Activated gamma-delta T cell (primary cell): Measurements from ENCODE around the gene DNAJC18.
"Not testable (repeated sequence)": the region's sequence is repeated elsewhere in the genome, so short reads cannot be mapped to it uniquely, and the experiment has no call there.

Experiments used
- DNase-seq: peaks from one replicate; lab custom pipeline; 2025; lab: John Stamatoyannopoulos, UW

DNAJC18 gene

GRCh38 chr5:139461176-139461575 lies 21.9 kb upstream of the DNAJC18 start:
- DNase-seq, result no peak

- DNase-seq, result no peak
Measured at GRCh38 chr5:139460455-139460854, 21.1 kb upstream of the DNAJC18 start.

GRCh38 chr5:139459451-139459934 lies 20.2 kb upstream of the DNAJC18 start:
- DNase-seq, result no peak

DNA sequence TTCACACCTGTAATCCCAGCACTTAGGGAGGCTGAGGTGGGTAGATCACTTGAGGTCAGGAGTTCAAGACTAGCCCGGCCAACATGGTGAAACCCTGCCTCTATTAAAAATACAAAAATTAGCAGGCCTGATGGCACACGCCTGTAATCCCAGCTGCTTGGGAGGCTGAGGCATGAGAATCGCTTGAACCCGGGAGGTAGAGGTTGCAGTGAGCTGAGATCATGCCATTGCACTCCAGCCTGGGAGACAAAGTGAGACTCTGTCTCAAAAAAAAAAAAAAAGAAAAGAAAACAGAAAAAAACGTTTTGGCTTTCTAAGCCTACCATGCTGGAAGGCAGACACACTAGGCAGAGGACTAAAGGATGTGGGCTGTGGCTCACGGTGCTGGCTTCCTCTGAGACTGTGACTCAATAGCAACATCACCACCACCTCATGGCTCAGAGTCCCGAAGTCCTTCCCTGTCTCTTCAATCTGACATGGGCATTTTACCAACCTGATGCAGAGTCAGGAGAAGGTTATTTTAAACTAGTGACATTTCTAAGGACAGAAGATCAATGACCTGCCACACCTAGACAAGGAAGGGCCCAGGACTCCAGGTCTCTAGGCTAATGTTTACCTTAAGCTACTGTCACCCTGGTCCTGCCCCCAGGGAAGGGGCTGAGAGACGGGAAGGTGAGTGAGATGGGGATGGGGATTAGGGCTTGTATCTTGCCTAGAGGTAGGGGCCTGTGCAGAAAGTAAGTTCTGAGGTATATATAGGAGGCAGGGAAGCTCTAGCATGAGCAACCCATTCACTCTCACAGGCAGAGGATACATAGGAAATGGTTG lies 19.5 kb upstream of the DNAJC18 start:
- DNase-seq, result no peak

DNA sequence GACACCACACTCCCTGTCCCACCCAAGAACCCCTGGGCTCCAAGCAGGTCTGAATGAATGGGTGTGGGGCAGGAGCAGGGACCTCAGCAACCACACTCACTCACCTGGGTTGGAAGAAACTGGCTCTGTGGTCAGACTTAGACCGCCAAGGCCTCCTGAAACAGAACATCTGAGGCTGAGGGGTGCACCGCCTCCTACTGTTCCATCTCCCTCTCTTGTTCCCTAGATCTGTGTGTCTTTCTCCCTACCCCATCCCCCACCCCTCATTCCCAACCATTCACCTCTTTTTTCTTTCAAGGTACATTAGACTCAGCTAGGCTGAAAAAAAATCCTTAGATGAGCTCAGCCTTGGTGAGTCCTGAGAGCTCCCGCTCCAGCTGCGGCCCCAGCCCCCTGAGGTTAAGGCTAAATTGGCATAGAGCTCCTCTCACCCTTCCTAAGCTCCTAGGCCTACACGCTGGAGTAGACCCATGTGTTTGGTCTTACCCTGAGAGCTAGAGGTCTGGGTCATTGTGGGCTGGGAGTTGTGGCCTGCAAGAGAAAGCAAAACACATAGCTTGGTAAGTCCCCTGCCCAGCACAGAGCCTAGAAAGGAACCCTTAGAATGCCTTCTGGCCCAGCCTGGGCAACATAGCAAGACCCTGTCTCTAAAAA lies 18.5 kb upstream of the DNAJC18 start:
- no peak for DNase-seq

GRCh38 chr5:139457241-139457640 lies 17.9 kb upstream of the DNAJC18 start:
- DNase-seq, result no peak

DNA sequence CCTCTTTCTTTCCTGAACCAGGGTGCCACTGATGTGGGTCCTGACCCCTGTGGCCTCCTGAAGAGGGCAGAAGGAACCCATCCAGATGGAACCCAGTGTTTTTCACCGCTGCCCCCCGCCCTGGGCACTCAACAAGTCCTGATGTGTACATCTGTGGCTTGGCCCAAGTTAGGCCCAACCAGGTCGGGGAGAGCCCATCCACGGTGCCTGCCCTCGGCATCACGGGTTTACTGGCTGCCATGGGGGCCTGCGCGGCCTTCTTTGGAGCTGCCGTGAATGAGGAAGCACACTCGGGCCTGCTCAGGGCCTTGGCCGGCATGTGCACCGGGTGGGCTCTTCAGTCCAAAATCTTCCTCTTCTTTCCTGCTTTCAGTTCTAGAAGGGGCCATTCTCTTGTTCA lies 17.5 kb upstream of the DNAJC18 start:
- no peak for DNase-seq

DNA sequence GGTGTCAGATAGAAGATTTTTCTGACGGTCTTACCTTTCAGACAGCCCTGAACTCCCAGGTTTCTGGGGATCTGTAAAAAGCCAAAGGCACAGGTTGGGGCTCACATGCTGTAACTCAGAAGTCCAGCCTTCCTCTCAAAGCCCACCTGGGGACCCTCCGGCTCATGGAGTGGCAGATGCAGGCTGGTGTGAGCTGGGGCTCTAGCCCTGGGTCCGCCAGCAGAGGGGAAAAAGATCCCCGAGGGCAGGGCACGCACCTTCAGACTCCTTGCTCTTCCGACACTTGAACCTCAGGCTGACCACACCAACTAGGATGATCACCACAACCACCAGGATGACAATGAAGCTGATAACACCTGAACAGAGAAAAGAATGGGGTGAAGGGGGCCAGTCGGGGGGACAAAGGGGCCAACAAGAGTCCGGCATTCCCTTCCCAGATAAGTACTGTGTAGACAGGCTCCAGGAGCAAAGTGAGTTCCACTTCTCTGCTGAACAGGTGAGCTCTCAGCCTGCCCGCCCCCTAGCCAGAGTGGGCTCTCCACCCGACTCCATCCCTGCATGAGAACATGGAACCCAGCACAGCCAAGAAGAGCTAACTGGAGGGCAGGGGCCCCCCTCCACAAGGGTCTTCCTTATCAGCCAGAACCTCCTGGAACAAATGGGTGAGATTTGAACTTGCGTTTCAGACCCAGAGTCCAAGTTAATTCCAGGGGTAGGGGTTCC lies 15.4 kb upstream of the DNAJC18 start:
- DNase-seq, result no peak

DNA sequence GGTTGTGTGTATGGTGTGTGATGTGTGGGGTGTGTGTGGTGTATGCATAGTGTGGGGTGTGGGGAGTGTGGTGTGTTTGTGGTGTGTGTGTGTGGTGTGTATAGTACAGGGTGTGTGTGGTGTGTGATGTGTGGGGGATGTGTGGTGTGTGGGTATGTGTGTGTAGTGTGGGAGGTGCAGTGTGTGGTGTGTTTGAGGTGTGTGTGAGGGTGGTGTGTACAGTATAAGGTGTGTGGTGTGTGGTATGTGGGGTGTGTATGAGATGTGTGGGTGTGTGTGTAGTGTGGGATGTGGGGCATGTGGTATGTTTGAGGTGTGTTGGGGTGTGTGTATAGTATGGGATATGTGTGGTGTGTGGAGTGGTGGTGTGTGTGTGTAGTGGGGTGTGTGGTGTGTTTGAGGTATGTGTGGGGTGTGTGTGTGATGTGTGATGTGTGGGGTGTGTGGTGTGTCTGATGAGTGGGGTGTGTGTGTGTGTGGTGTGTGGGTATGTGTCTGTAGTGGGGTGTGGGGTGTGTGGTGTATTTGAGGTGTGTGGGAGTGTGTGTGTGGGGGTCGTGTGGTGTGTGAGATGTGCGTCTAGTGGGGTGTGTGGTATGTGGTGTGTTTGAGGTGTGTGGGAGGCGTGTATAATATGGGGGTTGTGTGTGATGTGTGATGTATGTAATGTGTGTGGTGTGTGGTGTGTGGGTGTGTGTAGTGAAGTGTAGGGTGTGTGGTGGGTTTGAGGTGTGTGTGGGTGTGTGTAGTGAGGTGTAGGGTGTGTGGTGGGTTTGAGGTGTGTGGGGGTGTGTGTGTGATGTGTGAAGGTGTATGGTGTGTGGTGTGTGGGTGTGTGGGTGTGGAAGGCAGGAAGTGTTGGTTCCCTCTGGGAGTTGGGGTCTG lies 14.6 kb upstream of the DNAJC18 start:
- no peak for DNase-seq

- no peak for DNase-seq
Measured at GRCh38 chr5:139451878-139452660, 12.7 kb upstream of the DNAJC18 start.

DNA sequence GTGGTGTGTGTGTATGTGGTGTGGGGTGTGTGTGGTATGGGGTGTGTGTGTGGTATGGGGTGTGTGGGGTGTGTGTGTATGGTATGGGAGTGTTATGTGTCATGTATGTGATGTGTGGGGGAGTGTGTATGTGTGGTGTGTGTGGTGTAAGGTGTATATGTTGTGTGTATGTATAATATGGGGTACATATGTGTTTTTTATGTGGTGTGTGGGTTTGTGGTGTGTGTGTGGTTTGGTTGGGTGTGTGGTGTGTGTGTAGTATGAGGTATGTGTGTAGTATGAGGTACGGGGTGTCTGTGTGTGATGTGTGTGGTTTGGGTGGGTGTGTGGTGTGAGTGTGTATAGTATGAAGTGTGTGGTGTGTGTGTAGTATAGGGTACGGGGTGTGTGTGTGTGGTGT lies 11.9 kb upstream of the DNAJC18 start:
- no peak for DNase-seq

DNA sequence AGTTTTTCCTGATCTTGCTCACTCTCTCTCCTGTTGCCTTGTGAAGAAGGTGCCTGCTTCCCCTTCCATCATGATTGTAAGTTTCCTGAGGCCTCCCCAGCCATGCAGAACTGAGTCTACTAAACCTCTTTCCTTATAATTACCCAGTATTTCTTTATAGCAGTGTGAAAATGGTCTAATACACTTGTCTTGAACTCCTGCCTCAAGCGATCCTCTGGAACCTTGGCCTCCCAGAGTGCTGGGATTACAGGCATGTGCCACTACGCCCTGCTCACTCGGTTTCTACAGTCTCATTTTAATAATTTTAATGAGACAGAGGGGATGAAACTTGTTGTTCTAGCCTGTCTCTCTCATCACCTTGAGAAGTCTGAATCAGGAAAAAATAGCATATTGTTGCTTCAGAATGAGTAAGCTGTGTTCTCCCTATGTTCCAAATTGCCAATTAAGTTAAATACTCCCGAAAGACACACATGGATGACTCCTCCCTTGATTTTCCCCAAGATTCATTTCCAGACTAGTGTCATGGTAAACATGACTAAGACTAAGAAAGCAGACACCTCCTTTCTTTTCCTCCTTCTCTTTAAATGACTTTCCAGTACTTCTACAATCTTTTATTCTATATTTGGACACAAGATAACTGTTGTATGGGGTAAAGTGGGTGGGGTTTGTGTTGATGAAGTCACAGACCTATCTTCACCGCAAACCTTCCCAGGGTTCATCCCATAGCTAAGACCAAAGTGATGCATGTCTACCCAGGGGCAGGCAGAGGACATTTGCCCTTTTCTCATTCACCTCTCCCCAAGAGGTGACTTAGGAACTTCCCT lies 7.8 kb upstream of the DNAJC18 start:
- DNase-seq, result no peak

- DNase-seq, result no peak
Measured at GRCh38 chr5:139445325-139446170, 6.2 kb upstream of the DNAJC18 start.

- DNase-seq, result no peak
Measured at GRCh38 chr5:139443831-139444453, 4.6 kb upstream of the DNAJC18 start.

DNA sequence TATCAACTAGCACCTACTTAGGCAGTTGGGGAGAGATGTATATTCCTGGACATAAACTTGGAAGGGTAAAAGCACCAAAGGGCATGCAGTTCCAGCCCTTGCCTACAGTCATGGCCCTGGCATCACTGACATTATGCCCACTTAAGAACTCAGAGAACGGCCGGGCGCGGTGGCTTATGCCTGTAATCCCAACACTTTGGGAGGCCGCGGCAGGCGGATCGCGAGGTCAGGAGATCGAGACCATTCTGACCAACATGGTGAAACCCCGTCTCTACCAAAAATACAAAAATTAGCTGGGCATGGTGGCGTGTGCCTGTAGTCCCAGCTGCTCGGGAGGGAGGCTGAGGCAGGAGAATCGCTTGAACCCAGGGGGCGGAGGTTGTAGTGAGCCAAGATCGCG lies 1.1 kb upstream of the DNAJC18 start:
- not testable (repeated sequence) for DNase-seq

GRCh38 chr5:139438707-139439012 lies 665 bp downstream of the DNAJC18 start:
- no peak for DNase-seq

- no peak for DNase-seq
Measured at GRCh38 chr5:139435676-139436075, 3.6 kb downstream of the DNAJC18 start.

GRCh38 chr5:139431706-139432105 lies 7.6 kb downstream of the DNAJC18 start:
- no peak for DNase-seq

DNA sequence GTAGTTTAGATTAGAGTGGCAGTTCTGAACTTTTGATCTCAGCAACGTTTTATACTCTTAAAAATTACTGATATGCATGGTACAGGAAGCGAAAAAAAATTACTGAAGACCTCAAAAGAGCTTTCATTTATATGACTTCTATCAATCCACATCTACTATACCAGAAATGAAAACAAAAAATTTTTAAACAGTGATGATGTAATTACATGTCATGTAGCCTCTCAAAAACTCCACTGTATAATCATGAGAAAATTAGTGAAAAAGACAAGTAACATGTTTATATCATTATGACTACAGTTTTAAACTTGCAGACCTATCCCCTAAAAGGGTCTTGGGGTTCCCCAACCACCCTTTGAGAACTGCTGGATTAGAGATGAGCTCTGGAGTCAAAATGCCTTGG lies 9.3 kb downstream of the DNAJC18 start:
- no peak for DNase-seq
